Lung (tissue), 12 donors: ENCODE data around the gene FZR1. TPM values are rescaled to one million over a fixed set of nuclear protein-coding genes. Genes with fewer than 3 reads are reported as not detected.

Experiments
- ATAC-seq: fragments of 200-7000 bp; cut with Tn5 transposase; one replicate; pipeline ENCODE4 v1.9.1; 2020; ENCODE audit warnings: moderate number of reproducible peaks; ENCODE audit not compliant: insufficient read depth, low FRiP score
- DNase-seq, 3 donors: peaks; one replicate each; pipeline ENCODE4 v3.0.0-alpha.2; 2013 to 2017
- H3K27ac ChIP-seq, 2 donors: one replicate each; pipeline ENCODE4 v1.5.1; 2013; ENCODE audit warnings: mild to moderate bottlenecking in 2 of 2, moderate library complexity in 2 of 2, control low read depth in 1 of 2, inconsistent platforms in 1 of 2, low read depth in 1 of 2, low read length in 1 of 2
- H3K27me3 ChIP-seq, 3 donors: one replicate each; pipeline ENCODE4 v1.5.1; 2013; ENCODE audit warnings: low read length in 2 of 3; ENCODE audit not compliant: control insufficient read depth in 3 of 3, insufficient read depth in 3 of 3
- H3K36me3 ChIP-seq, 4 donors: one replicate each; pipeline ENCODE4 v1.5.1; 2013; ENCODE audit warnings: low read length in 4 of 4, mild to moderate bottlenecking in 1 of 4, moderate library complexity in 1 of 4; ENCODE audit not compliant: control insufficient read depth in 4 of 4, insufficient read depth in 4 of 4
- H3K4me1 ChIP-seq, 5 donors: one replicate each; pipeline ENCODE4 v1.5.1; 2013; ENCODE audit warnings: low read length in 5 of 5, mild to moderate bottlenecking in 2 of 5, moderate library complexity in 1 of 5; ENCODE audit not compliant: control insufficient read depth in 5 of 5, insufficient read depth in 5 of 5
- H3K4me3 ChIP-seq: one replicate; pipeline ENCODE4 v1.5.1; 2013; ENCODE audit warnings: mild to moderate bottlenecking, control low read depth, moderate library complexity
- H3K9ac ChIP-seq, 2 donors: one replicate each; pipeline ENCODE4 v1.5.1; 2013; ENCODE audit warnings: low read length in 2 of 2, control low read depth in 1 of 2; ENCODE audit not compliant: insufficient read depth in 1 of 2
- H3K9me3 ChIP-seq, 4 donors: one replicate each; pipeline ENCODE4 v1.5.1; 2013; ENCODE audit warnings: low read length in 3 of 4, mild to moderate bottlenecking in 1 of 4, moderate library complexity in 1 of 4; ENCODE audit not compliant: control insufficient read depth in 4 of 4, insufficient read depth in 3 of 4
- WGBS, 2 donors: extraction: QIAGEN DNeasy Blood & Tissue Kit; methylation state at CpG; one replicate each; pipeline ENCODE4 v1.1.7; 2013; 5-methylcytosine and 5-hydroxymethylcytosine counted together
- polyA plus RNA-seq, 2 donors: library from polyadenylated mRNA; stranded (reverse); fragments of 200-250 nt; gene quantifications; one replicate each; pipeline ENCODE4 v1.2.1, GENCODE V29; 2013
- total RNA-seq, 2 donors: library from RNA; depleted of rRNA in 1 of 2; stranded (reverse); fragments of >200 nt in 1 of 2; gene quantifications; one replicate each; pipeline ENCODE4 v1.2.1, GENCODE V29; 2014 to 2021
- TF ChIP-seq, protein P1 (sequence below): IDR thresholded peaks from 2 replicates; pipeline ENCODE4 v1.5.1; 2012; ENCODE audit warnings: mild to moderate bottlenecking; ENCODE audit errors: control extremely low read depth, extremely low read depth
- donor health status: control.
- donor health status: control.
- donor health status: Bipolar disorder and iron deficiency.
- donor health status: healthy.
- donor health status: DM: yes; HTN: yes; CAD: no.

Gene FZR1
- total and polyA plus RNA-seq, 4 donors = 20.0 to 45.8 (median 28.3) TPM

DNA sequence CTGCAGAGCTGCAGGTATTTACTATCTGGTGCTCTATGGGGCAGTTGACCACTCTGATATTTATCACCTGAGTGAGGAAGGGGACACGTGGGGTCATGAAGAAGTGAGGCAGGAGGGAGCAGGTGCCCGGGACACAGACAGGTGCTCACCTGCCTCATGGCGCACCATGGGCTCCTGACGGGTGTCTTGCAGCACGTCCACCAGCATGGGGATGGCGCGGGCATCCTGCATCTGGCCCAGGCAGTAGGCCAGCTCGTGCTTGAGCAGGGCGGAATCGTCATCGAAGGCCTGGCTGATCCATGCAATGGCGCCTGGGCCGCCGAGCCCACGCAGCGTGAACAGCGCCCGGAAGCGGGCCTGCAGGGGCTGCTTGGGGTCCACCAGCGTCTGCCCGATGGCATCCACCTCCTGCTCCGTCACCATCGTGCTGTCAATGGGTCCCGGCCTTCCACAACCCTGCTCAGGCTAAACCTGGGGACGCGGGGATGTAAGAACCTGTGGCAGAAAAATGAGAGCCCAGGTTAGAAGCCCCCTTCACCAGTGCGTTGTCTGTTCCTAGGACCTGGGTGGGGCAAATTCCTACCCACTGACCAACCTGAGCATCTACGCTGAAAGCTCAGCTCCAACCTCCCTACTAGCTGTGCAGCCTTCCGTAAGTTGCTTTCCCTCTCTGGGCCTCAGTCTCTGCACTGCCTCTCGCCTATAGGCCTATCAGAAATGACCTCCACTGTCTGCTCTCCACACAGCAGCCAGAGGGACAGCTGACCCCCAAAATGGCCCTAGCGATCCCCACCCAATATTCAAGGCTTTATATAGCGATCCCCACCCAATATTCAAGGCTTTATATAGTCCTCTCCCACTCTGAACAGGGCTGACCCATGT lies 9.5 kb upstream of the FZR1 start:
- WGBS, 2 donors = 97 to 98% methylated on average over 32 of the region's 32 CpGs
- TF ChIP-seq, protein P1, sequence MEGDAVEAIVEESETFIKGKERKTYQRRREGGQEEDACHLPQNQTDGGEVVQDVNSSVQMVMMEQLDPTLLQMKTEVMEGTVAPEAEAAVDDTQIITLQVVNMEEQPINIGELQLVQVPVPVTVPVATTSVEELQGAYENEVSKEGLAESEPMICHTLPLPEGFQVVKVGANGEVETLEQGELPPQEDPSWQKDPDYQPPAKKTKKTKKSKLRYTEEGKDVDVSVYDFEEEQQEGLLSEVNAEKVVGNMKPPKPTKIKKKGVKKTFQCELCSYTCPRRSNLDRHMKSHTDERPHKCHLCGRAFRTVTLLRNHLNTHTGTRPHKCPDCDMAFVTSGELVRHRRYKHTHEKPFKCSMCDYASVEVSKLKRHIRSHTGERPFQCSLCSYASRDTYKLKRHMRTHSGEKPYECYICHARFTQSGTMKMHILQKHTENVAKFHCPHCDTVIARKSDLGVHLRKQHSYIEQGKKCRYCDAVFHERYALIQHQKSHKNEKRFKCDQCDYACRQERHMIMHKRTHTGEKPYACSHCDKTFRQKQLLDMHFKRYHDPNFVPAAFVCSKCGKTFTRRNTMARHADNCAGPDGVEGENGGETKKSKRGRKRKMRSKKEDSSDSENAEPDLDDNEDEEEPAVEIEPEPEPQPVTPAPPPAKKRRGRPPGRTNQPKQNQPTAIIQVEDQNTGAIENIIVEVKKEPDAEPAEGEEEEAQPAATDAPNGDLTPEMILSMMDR = no peak
- Histone ChIP-seq H3K4me1 (peaks cover 0 to 10% (median 4%) of the 10 kb centered on the region in 5 donors), H3K27ac (no peak overlapping the region), H3K36me3 (peaks cover 6 to 39% (median 12%) of the 10 kb centered on the region in 4 donors), H3K9me3 (peaks cover 0 to 3% (median 0%) of the 10 kb centered on the region in 4 donors), H3K27me3 (no peaks in the 10 kb centered on the region), H3K4me3 (no peak overlapping the region), H3K9ac (no peak overlapping the region)
- DNase-seq (no peak), ATAC-seq (no peak)

DNA sequence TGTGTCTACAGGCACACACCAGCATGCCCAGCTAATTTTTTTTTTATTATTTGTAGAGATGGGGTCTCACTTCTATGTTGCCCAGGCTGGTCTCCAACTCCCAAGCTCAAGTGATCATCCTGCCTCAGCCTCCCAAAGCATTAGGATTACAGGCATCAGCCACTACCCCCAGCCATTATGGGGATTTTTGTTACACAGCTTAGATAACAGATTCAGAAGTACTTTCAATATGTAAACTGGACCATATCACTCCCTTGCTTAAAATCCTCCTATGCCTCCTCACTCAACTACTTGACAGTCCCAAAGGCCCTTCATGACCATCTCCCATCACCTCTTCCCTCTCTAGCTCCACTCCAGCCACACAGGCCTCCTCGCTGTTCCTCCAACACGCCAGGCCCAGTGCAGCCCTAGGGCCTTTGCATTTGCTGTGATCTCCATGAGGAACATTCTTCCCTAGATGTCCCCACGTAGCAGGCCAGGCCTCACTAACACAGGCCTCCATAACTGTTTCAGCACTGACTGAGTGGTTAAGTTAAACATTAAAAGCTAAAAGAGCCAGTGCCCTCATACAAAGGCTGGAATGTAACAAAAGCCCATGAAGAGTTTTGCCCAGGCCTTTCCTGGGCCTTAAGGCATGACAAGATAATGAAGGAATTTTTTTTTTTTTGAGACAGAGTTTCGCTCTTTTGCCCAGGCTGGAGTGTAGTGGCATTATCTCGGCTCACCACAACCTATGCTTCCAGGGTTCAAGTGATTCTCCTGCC lies 8.2 kb upstream of the FZR1 start:
- H3K9me3 ChIP-seq = peaks cover 0 to 3% (median 0%) of the 10 kb centered on the region in 4 donors
- peaks cover 0 to 10% (median 4%) of the 10 kb centered on the region in 5 donors for H3K4me1 ChIP-seq
- ATAC-seq (no peak), DNase-seq (no peak)
- WGBS, 2 donors = 94 to 96% methylated on average over 5 of the region's 5 CpGs
- H3K9ac ChIP-seq = no peak overlapping the region
- H3K27me3 ChIP-seq = no peaks in the 10 kb centered on the region
- TF ChIP-seq, protein P1 = no peak
- no peak overlapping the region for H3K27ac ChIP-seq
- H3K4me3 ChIP-seq = no peak overlapping the region
- H3K36me3 ChIP-seq = peaks cover 6 to 26% (median 12%) of the 10 kb centered on the region in 4 donors

DNA sequence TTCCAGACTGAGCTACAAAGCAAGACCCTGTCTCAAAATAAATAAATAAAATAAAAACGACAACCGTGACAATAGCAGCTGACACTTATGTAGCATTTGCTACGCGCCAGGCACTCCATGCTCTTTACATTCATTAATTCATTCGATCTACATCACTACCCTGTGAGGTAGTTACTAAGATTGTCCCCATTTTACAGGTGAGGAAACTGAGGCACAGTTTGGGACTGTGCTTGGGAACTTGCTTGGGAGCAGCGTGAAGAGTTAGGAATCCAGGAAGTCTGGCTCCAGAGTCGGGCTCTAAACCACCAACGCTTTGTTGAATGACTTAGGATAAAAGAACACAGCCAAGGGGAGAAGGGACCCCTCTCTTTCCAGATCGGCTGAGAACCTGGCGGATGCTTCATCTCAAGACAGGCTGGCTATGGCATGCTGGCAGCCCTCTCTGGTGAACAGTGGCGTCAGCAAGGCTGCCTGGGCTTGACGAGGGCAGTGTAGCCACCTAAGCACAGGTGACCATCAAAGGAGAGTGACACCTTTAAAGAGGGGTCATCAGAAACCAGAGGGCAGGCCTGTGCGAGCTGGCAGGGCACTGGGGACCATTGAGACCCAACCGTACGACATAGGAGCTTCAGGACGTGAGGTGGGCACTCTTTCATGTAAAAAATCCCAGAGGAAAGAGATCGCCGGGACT lies 6.2 kb upstream of the FZR1 start:
- Histone ChIP-seq H3K9me3 (peaks cover 0 to 3% (median 0%) of the 10 kb centered on the region in 4 donors), H3K4me3 (peak overlapping the region; percentile 74), H3K36me3 (peaks cover 4 to 15% (median 9%) of the 10 kb centered on the region in 4 donors), H3K4me1 (peaks cover 0 to 10% (median 4%) of the 10 kb centered on the region in 5 donors), H3K27me3 (no peaks in the 10 kb centered on the region), H3K27ac (peak overlapping the region; percentile 71 to 92), H3K9ac (peak overlapping the region; percentile 79 to 92)
- WGBS, 2 donors = 22 to 25% methylated on average over 18 of the region's 18 CpGs
- TF ChIP-seq, protein P1 = no peak
- ATAC-seq = no peak
- DNase-seq = no peak
